MCF 10A (cell line): Measurements from ENCODE around the gene SPRYD4. TPM values are rescaled to one million over a fixed set of nuclear protein-coding genes. Genes with fewer than 3 reads are reported as not detected.
A peak's percentile ranks its signal among the peaks of the same experiment; 100 is the strongest.

Experiments used
- BruUV-seq: library from RNA; stranded (reverse); fragments of 400-500 nt; replicated peaks from 2 replicates; lab custom pipeline; 2021; lab: Mats Ljungman, UMichigan
- CTCF ChIA-PET: fragments of 300-600 bp; sonication (Branson Sonifier 250); formaldehyde crosslinking; extraction: SDS; loops from one replicate; lab custom pipeline; 2021; ENCODE audit warnings: antibody characterized with exemption, inconsistent platforms; lab: Yijun Ruan, JAX
- POLR2A ChIA-PET: fragments of 300-600, 350-650 bp; sonication (Branson Sonifier 250); formaldehyde crosslinking; extraction: SDS; loops from one replicate; lab custom pipeline; 2020; ENCODE audit warnings: antibody characterized with exemption, inconsistent platforms; lab: Yijun Ruan, JAX
- DNase-seq: peaks from one replicate; pipeline ENCODE4 v3.0.0-alpha.2; 2018; ENCODE audit not compliant: unreplicated experiment
- H3K27ac Mint-ChIP-seq: one replicate; pipeline ENCODE4 v1.8.0; 2022; ENCODE audit warnings: mild to moderate bottlenecking, low read depth, mixed read lengths; ENCODE audit not compliant: unreplicated experiment
- H3K27me3 Mint-ChIP-seq: one replicate; pipeline ENCODE4 v1.8.0; 2022; ENCODE audit warnings: mixed read lengths; ENCODE audit not compliant: insufficient read depth, unreplicated experiment
- H3K36me3 Mint-ChIP-seq: one replicate; pipeline ENCODE4 v1.8.0; 2022; ENCODE audit warnings: mild to moderate bottlenecking, moderate library complexity, mixed read lengths; ENCODE audit not compliant: insufficient read depth, unreplicated experiment
- H3K4me1 Mint-ChIP-seq: one replicate; pipeline ENCODE4 v1.8.0; 2022; ENCODE audit warnings: mixed read lengths; ENCODE audit not compliant: insufficient read depth, unreplicated experiment
- H3K4me3 Mint-ChIP-seq: one replicate; pipeline ENCODE4 v1.8.0; 2022; ENCODE audit warnings: mild to moderate bottlenecking, moderate library complexity, mixed read lengths; ENCODE audit not compliant: unreplicated experiment
- H3K9me3 Mint-ChIP-seq: one replicate; pipeline ENCODE4 v1.8.0; 2022; ENCODE audit warnings: mixed read lengths; ENCODE audit not compliant: unreplicated experiment
- CTCF ChIP-seq: fragments of 200-600 bp; IDR thresholded peaks from one replicate; pipeline ENCODE4 v1.8.0; 2022; ENCODE audit warnings: antibody characterized with exemption, mild to moderate bottlenecking; ENCODE audit not compliant: unreplicated experiment
- intact Hi-C: fragments of 100-400 bp; cut with micrococcal nuclease; formaldehyde crosslinking; loops from 2 replicates; pipeline ENCODE4 v1.14.1; 2022
- total RNA-seq: library from RNA; stranded (reverse); gene quantifications from 2 replicates; pipeline ENCODE4 v1.2.3, GENCODE V29; 2022

The SPRYD4 gene
- total RNA-seq, 1 experiment from 2014 or later = 3.9 TPM

GRCh38 chr12:56425940-56426438, 42.4 kb upstream of the SPRYD4 start:
- no peak for DNase-seq
- no peak for TF ChIP-seq CTCF
- no peaks in the 10 kb centered on the region for H3K4me1 Mint-ChIP-seq
- H3K27ac Mint-ChIP-seq = no peak overlapping the region
- peaks cover 26% of the 10 kb centered on the region for H3K36me3 Mint-ChIP-seq
- CTCF ChIA-PET = interaction anchor here (0.5 kb wide), 1 partner anchor 602 kb away, joined by 3 read pairs; no protein-coding TSS in a partner anchor
- H3K9me3 Mint-ChIP-seq = no peaks in the 10 kb centered on the region
- no peaks in the 10 kb centered on the region for H3K27me3 Mint-ChIP-seq
- intact Hi-C loops = no loop called here
- no peak overlapping the region for H3K4me3 Mint-ChIP-seq
- BruUV-seq = no TSS peak
- POLR2A ChIA-PET = no interaction called here

GRCh38 chr12:56431288-56431687, 37.1 kb upstream of the SPRYD4 start:
- H3K27ac Mint-ChIP-seq = no peak overlapping the region
- H3K9me3 Mint-ChIP-seq = no peaks in the 10 kb centered on the region
- TF ChIP-seq CTCF = no peak
- POLR2A ChIA-PET = no interaction called here
- no peak overlapping the region for H3K4me3 Mint-ChIP-seq
- DNase-seq = no peak
- H3K36me3 Mint-ChIP-seq = peaks cover 19% of the 10 kb centered on the region
- no TSS peak for BruUV-seq
- H3K4me1 Mint-ChIP-seq = no peaks in the 10 kb centered on the region
- CTCF ChIA-PET = no interaction called here
- intact Hi-C loops = no loop called here
- H3K27me3 Mint-ChIP-seq = no peaks in the 10 kb centered on the region

DNA sequence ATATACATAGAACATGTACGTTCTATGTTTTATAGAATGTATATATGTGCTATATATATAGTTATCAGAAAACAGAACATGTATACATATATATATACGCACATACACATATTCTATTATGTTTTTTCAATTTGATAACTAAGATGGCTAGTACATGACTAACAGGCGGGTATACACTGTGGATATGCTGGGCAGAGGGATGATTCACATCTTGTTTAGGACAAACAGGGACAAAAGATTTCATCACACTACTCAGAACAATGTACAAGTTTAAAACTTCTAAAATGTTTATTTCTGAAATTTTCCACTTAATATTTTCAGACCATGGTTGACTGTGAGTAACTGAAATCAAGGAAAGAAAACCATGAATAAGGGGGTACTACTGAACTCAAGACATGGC, 36.5 kb upstream of the SPRYD4 start:
- Mint-ChIP-seq H3K4me3 (no peak overlapping the region), H3K27ac (no peak overlapping the region), H3K27me3 (no peaks in the 10 kb centered on the region), H3K36me3 (peaks cover 19% of the 10 kb centered on the region), H3K9me3 (no peaks in the 10 kb centered on the region), H3K4me1 (no peaks in the 10 kb centered on the region)
- POLR2A ChIA-PET = interaction anchor here (1.2 kb wide), 1 partner anchor 72 kb away, joined by 4 read pairs; the partner anchor contains the start of gene STAT2
- intact Hi-C loops = no loop called here
- no TSS peak for BruUV-seq
- no peak for TF ChIP-seq CTCF
- CTCF ChIA-PET = interaction anchor here (0.7 kb wide), 1 partner anchor 72 kb away, joined by 3 read pairs; the partner anchor contains the start of gene STAT2
- DNase-seq = peak; percentile 15

DNA sequence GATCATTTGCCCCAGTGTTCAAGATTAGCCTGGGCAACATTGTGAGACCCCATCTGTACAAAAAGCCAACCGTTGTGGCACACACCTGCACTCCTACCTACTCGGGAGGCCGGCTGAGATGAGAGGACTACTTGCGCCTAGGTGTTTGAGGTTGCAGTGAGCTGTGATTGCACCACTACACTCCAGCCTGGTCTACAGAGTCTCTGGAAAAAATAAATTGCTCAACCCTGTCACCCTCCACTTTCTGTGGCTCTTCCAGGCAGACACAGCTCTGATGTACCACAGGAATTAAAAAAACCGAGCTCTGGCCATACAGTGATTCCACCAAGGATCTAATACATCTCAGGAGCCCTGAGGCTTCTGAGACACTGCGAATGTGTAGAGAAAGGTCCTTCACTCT, 33.5 kb upstream of the SPRYD4 start:
- intact Hi-C loops = no loop called here
- peaks cover 3% of the 10 kb centered on the region for H3K36me3 Mint-ChIP-seq
- TF ChIP-seq CTCF = no peak
- POLR2A ChIA-PET = no interaction called here
- no peak overlapping the region for H3K4me3 Mint-ChIP-seq
- no peaks in the 10 kb centered on the region for H3K9me3 Mint-ChIP-seq
- H3K4me1 Mint-ChIP-seq = no peaks in the 10 kb centered on the region
- CTCF ChIA-PET = interaction anchor here (1.1 to 1.2 kb wide), 2 partner anchors 13 to 29 kb away, joined by 3 read pairs; no protein-coding TSS in a partner anchor
- no peak overlapping the region for H3K27ac Mint-ChIP-seq
- BruUV-seq = no TSS peak
- no peaks in the 10 kb centered on the region for H3K27me3 Mint-ChIP-seq
- DNase-seq = no peak
